ENCODE results near the gene TACR1. TPM values are rescaled to one million over a fixed set of nuclear protein-coding genes. Genes with fewer than 3 reads are reported as not detected.

Gene TACR1
- total RNA-seq, 1 experiment from 2014 or later: not detected

GRCh38 chr2:75226099-75226498, 26.8 kb upstream of the TACR1 start:
- Histone ChIP-seq H3K9me2 (ENCODE audit: insufficient read depth) (no peaks in the 10 kb centered on the region), H3K27me3 (ENCODE audit: insufficient read depth, low read depth) (no peaks in the 10 kb centered on the region), H3K79me2 (ENCODE audit: low read depth) (no peaks in the 10 kb centered on the region), H3K4me1 (replicated peaks; ENCODE audit: insufficient read depth) (no peaks in the 10 kb centered on the region), H2AFZ (no peak overlapping the region), H3K36me3 (ENCODE audit: low read depth) (no peaks in the 10 kb centered on the region), H3K9me3 (ENCODE audit: insufficient read depth, low read depth) (no peaks in the 10 kb centered on the region), H3K4me3 (no peak overlapping the region), H3K4me2 (no peak overlapping the region), H3K27ac (no peak overlapping the region), H4K20me1 (ENCODE audit: insufficient read depth) (no peaks in the 10 kb centered on the region), H3F3A (ENCODE audit: insufficient read depth, low read depth) (no peaks in the 10 kb centered on the region)
- no peak for DNase-seq
- CTCF ChIA-PET: no interaction called here
- TF ChIP-seq EZH2 (IDR thresholded peaks at IDR 0.05; ENCODE audit: low read depth) (no peak), CTCF (conservative IDR thresholded peaks at IDR 0.05) (no peak)
- BruUV-seq (replicated peaks): no TSS peak
- POLR2A ChIA-PET (ENCODE audit: unreplicated experiment): no interaction called here
- intact Hi-C loops (cut with micrococcal nuclease; ENCODE audit: unreplicated experiment): no loop called here

GRCh38 chr2:75224636-75225094, 25.3 kb upstream of the TACR1 start:
- DNase-seq: no peak
- Histone ChIP-seq H3K27ac (no peak overlapping the region), H3K4me2 (no peak overlapping the region), H3K4me3 (no peak overlapping the region), H3K27me3 (ENCODE audit: insufficient read depth, low read depth) (no peaks in the 10 kb centered on the region), H3F3A (ENCODE audit: insufficient read depth, low read depth) (no peaks in the 10 kb centered on the region; the same call in 1 of the 2 replicates), H3K9me2 (ENCODE audit: insufficient read depth) (no peaks in the 10 kb centered on the region), H4K20me1 (ENCODE audit: insufficient read depth) (no peaks in the 10 kb centered on the region), H2AFZ (no peak overlapping the region), H3K4me1 (replicated peaks; ENCODE audit: insufficient read depth) (no peaks in the 10 kb centered on the region), H3K79me2 (ENCODE audit: low read depth) (no peaks in the 10 kb centered on the region), H3K36me3 (ENCODE audit: low read depth) (no peaks in the 10 kb centered on the region), H3K9me3 (ENCODE audit: insufficient read depth, low read depth) (no peaks in the 10 kb centered on the region)
- TF ChIP-seq EZH2 (IDR thresholded peaks at IDR 0.05; ENCODE audit: low read depth) (no peak), CTCF (conservative IDR thresholded peaks at IDR 0.05) (no peak)
- intact Hi-C loops (cut with micrococcal nuclease; ENCODE audit: unreplicated experiment): no loop called here
- POLR2A ChIA-PET (ENCODE audit: unreplicated experiment): no interaction called here
- CTCF ChIA-PET: no interaction called here
- no TSS peak for BruUV-seq (replicated peaks)

- no peaks in the 10 kb centered on the region; the same call in 1 of the 2 replicates for H3F3A ChIP-seq (ENCODE audit: insufficient read depth, low read depth)
- no peak overlapping the region for H3K4me2 ChIP-seq
- no peaks in the 10 kb centered on the region for H4K20me1 ChIP-seq (ENCODE audit: insufficient read depth)
- H3K27me3 ChIP-seq (ENCODE audit: insufficient read depth, low read depth): no peaks in the 10 kb centered on the region
- ChIA-PET POLR2A (ENCODE audit: unreplicated experiment) (no interaction called here), CTCF (no interaction called here)
- no peaks in the 10 kb centered on the region for H3K4me1 ChIP-seq (replicated peaks; ENCODE audit: insufficient read depth)
- no TSS peak for BruUV-seq (replicated peaks)
- H3K79me2 ChIP-seq (ENCODE audit: low read depth): no peaks in the 10 kb centered on the region
- DNase-seq: no peak
- TF ChIP-seq EZH2 (IDR thresholded peaks at IDR 0.05; ENCODE audit: low read depth) (no peak), CTCF (conservative IDR thresholded peaks at IDR 0.05) (no peak)
- no peaks in the 10 kb centered on the region for H3K9me2 ChIP-seq (ENCODE audit: insufficient read depth)
- no peaks in the 10 kb centered on the region for H3K9me3 ChIP-seq (ENCODE audit: insufficient read depth, low read depth)
- no peaks in the 10 kb centered on the region for H3K36me3 ChIP-seq (ENCODE audit: low read depth)
- no peak overlapping the region for H3K27ac ChIP-seq
- no peak overlapping the region for H3K4me3 ChIP-seq
- no peak overlapping the region for H2AFZ ChIP-seq
- intact Hi-C loops (cut with micrococcal nuclease; ENCODE audit: unreplicated experiment): no loop called here
Measured at GRCh38 chr2:75222527-75222926, 23.2 kb upstream of the TACR1 start.
